Measurements from ENCODE around the gene MACO1. TPM values are rescaled to one million over a fixed set of nuclear protein-coding genes. Genes with fewer than 3 reads are reported as not detected.

The MACO1 gene
- total RNA-seq, 6 experiments from 2014 or later, result 13.7 to 15.1 (median 14.4) TPM

DNA sequence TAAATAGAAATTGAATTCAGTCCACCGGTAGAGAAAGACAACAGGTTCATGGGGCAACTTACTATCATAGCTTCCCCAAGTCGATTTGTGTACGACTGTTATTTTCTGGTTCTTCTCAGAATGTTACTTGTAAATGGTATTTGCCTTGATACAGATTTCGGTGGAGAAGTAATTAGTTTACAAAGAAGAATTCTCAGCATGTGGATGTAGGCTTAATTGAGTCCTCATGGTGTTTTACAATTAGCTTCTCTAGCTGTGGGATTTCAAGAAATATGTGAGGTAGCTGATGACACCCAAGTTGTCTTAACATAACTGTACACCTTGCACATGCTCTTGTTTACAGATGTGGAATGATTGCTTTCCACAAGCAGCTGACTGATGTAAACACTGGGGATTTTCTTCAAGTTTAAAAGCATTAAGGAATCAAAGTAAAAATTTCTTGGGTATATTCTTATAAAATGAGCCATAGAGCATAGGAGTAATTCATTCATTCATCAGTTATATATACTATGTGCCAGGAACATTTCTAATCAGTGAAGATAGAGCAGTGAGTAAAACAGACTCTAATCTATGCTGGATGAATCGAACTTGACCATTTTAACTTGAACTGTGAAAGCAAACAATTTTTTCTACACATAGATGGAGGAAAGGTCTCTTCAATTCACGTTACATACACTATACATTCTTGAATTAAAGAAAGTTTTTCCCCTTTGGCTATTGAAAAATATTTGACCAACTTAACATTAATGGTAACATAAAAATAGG is 1.4 kb downstream of the MACO1 start:
- Mint-ChIP-seq H3K27ac (peak overlapping the region; percentile 78), H3K4me1 (ENCODE audit: low read depth) (peaks cover 73% of the 10 kb centered on the region), H3K9me3 (no peaks in the 10 kb centered on the region), H3K4me3 (peak overlapping the region; percentile 92), H3K27me3 (ENCODE audit: insufficient read depth) (no peaks in the 10 kb centered on the region), H3K36me3 (ENCODE audit: low read depth) (peaks cover 5% of the 10 kb centered on the region; the same call in 1 of the 2 replicates)
- TF ChIP-seq, protein P1, sequence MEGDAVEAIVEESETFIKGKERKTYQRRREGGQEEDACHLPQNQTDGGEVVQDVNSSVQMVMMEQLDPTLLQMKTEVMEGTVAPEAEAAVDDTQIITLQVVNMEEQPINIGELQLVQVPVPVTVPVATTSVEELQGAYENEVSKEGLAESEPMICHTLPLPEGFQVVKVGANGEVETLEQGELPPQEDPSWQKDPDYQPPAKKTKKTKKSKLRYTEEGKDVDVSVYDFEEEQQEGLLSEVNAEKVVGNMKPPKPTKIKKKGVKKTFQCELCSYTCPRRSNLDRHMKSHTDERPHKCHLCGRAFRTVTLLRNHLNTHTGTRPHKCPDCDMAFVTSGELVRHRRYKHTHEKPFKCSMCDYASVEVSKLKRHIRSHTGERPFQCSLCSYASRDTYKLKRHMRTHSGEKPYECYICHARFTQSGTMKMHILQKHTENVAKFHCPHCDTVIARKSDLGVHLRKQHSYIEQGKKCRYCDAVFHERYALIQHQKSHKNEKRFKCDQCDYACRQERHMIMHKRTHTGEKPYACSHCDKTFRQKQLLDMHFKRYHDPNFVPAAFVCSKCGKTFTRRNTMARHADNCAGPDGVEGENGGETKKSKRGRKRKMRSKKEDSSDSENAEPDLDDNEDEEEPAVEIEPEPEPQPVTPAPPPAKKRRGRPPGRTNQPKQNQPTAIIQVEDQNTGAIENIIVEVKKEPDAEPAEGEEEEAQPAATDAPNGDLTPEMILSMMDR (IDR thresholded peaks at IDR 0.05), result no peak
- DNase-seq, result no peak

DNA sequence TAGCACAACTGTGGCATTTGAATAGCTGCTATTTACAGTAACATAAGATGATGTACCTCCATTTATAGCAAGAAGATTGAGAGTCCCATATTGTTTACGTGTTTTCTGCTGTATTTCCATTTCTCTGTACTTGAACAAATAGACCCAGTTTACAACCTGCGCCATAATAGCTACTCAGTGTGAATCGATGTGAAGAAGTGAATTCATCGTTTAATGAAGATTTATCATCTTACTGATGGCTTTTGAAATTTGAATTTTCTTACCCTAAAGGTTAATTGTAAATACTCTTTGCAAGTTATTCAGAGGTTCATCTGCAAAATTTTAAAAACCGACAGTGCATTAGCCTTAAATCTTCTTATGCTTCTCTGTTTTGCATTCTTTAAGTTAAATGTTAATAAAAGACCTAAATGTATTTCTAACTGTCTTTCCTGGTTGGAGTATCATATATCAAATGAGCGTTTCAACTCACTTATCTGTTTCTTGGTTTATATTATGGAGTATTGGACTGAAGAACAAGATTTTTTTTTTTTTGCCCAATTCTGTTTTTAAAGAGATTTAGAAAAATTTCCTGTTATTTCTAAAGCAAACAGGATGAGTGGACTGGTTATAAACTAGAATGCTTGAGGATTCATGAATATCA is 2.2 kb downstream of the MACO1 start:
- Mint-ChIP-seq H3K9me3 (no peaks in the 10 kb centered on the region), H3K4me1 (ENCODE audit: low read depth) (peaks cover 69% of the 10 kb centered on the region), H3K27me3 (ENCODE audit: insufficient read depth) (no peaks in the 10 kb centered on the region), H3K36me3 (ENCODE audit: low read depth) (peaks cover 5% of the 10 kb centered on the region; the same call in 1 of the 2 replicates), H3K4me3 (peak overlapping the region; percentile 92; the same call in 1 of the 2 replicates), H3K27ac (peak overlapping the region; percentile 38; the same call in 1 of the 2 replicates)
- no peak for DNase-seq
- TF ChIP-seq, protein P1 (IDR thresholded peaks at IDR 0.05), result no peak

DNA sequence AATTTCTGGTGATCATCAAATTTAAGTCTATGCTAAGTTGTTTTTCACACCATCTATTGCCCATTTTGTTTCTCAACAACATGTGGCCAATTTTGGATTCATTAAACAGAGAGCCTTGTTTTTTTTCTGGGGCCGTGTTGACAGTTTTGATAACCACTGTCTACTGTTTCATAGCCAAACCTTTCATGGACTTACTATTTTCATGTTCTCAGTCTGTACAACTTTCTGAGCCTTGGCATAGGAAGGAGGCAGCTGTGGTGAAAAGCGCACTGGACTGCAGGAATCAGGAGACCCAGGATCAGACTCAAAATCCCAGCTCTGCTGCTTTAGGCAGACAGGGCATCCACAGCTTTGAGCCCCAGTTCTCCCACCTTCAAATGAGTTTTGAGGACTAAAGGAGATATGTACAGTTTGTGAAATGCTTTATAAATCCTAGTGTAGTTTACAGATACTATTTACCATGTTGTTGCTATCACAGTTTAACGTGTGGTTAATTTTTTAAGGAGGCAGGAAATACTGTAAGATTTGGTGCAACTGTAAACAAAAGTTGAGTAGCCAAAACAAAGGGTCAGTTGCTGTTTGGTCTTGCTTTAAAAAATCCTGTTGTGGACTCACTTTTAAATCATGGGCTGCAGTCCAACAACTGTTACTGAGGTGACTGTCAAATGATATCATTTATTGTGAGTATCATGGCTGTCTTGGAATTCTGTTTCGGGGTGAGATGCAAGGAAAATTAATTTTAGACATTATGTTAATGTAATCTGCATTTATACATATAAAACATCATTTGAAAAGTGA is 2.9 kb downstream of the MACO1 start:
- no peak for DNase-seq
- H3K27me3 Mint-ChIP-seq (ENCODE audit: insufficient read depth), result no peaks in the 10 kb centered on the region
- no peaks in the 10 kb centered on the region for H3K9me3 Mint-ChIP-seq
- peaks cover 62% of the 10 kb centered on the region for H3K4me1 Mint-ChIP-seq (ENCODE audit: low read depth)
- H3K36me3 Mint-ChIP-seq (ENCODE audit: low read depth), result peaks cover 3% of the 10 kb centered on the region; the same call in 1 of the 2 replicates
- TF ChIP-seq, protein P1 (IDR thresholded peaks at IDR 0.05), result no peak
- peak overlapping the region; percentile 38 for H3K27ac Mint-ChIP-seq
- H3K4me3 Mint-ChIP-seq, result peak overlapping the region; percentile 47; the same call in 1 of the 2 replicates

DNA sequence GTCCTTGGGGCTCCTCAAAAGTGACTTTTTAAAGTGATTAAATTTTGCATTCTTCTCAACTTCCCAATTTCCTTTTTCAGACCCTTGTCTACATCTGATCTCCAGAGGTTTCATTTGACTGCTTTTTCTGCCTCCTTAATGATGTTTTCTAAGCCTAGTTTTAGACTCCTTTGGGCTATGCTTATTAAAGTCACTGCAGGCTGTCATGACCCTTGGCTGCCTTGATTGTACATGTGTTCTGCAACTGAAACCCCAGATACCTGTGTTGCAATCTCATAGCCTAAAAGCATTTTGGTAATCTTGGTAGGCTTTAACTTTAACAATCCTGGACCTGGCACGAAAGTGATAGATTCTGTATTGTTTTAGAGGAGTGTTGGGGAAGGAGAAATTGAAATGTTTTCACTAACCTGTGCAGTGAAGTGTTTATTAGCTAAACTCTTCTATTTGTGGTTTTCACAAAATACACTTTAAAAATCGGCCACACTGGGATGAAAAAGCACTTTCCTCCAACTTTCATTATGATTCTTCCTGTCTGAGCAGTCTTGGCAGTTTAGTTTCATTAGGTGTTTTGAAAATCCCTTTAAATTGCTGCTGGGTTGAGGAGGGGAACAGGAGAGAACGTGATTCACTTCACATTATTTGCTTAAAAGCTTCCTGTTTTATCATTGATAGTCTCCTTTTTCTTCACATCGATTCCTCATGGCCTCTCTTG is 4.9 kb downstream of the MACO1 start:
- H3K27ac Mint-ChIP-seq, result peak overlapping the region; percentile 62
- peak overlapping the region; percentile 73 for H3K4me3 Mint-ChIP-seq

More for the DNA sequence above, 4.9 kb downstream of the MACO1 start:
- H3K36me3 Mint-ChIP-seq (ENCODE audit: low read depth), result no peaks in the 10 kb centered on the region; the same call in 1 of the 2 replicates
- peaks cover 54% of the 10 kb centered on the region for H3K4me1 Mint-ChIP-seq (ENCODE audit: low read depth)
- TF ChIP-seq, protein P1 (IDR thresholded peaks at IDR 0.05), result no peak
- H3K27me3 Mint-ChIP-seq (ENCODE audit: insufficient read depth), result no peaks in the 10 kb centered on the region
- no peaks in the 10 kb centered on the region for H3K9me3 Mint-ChIP-seq
- DNase-seq, result no peak
